Fibroblast of lung (primary cell): ENCODE data around the gene BRAF. TPM values are rescaled to one million over a fixed set of nuclear protein-coding genes. Genes with fewer than 3 reads are reported as not detected.

Experiments used
- DNase-seq, 2 donors: peaks; one replicate each; pipeline versions ENCODE4 v3.0.0 to v3.0.0-alpha.2; 2010; ENCODE audit warnings: low read depth in 2 of 2
- H2AFZ ChIP-seq: 2 replicates; pipeline ENCODE4 v1.5.1; 2012; ENCODE audit warnings: low read length, control low read depth, inconsistent platforms
- H3K27ac ChIP-seq: 2 replicates; pipeline ENCODE4 v1.5.1; 2011; ENCODE audit warnings: low read length, control low read depth; ENCODE audit not compliant: insufficient read depth
- H3K27me3 ChIP-seq: 2 replicates; pipeline ENCODE4 v1.5.1; 2011; ENCODE audit warnings: mild to moderate bottlenecking, low read length; ENCODE audit not compliant: control insufficient read depth, insufficient read depth
- H3K36me3 ChIP-seq: 2 replicates; pipeline ENCODE4 v1.5.1; 2011; ENCODE audit warnings: low read length; ENCODE audit not compliant: control insufficient read depth, insufficient read depth
- H3K4me1 ChIP-seq: 2 replicates; pipeline ENCODE4 v1.5.1; 2011; ENCODE audit warnings: low read length; ENCODE audit not compliant: control insufficient read depth, insufficient read depth; ENCODE audit errors: extremely low read depth
- H3K4me2 ChIP-seq: 2 replicates; pipeline ENCODE4 v1.5.1; 2011; ENCODE audit warnings: low read length, control low read depth; ENCODE audit not compliant: insufficient read depth; ENCODE audit errors: extremely low read depth
- H3K4me3 ChIP-seq, 4 experiments: fragments of 200-600 bp in 1 of 4; sonication (generic) in 1 of 4; replicated peaks in 1 of 4; 2 replicates each; pipeline ENCODE4 v1.5.1; 2011 to 2016; ENCODE audit warnings: low read length in 4 of 4, low read depth in 3 of 4, mild to moderate bottlenecking in 3 of 4, control low read depth in 2 of 4, inconsistent platforms in 1 of 4, mixed read lengths in 1 of 4; ENCODE audit not compliant: insufficient read depth in 1 of 4; ENCODE audit errors: control extremely low read depth in 1 of 4
- H3K79me2 ChIP-seq: 2 replicates; pipeline ENCODE4 v1.5.1; 2012; ENCODE audit warnings: mild to moderate bottlenecking, low read length, inconsistent platforms; ENCODE audit not compliant: control insufficient read depth, insufficient read depth
- H3K9ac ChIP-seq: 2 replicates; pipeline ENCODE4 v1.5.1; 2011; ENCODE audit warnings: mild to moderate bottlenecking, low read length, control low read depth; ENCODE audit not compliant: insufficient read depth
- H3K9me3 ChIP-seq: 2 replicates; pipeline ENCODE4 v1.5.1; 2012; ENCODE audit warnings: low read depth, low read length; ENCODE audit not compliant: control insufficient read depth, insufficient read depth
- H4K20me1 ChIP-seq: 2 replicates; pipeline ENCODE4 v1.5.1; 2011; ENCODE audit warnings: low read length; ENCODE audit not compliant: control insufficient read depth, insufficient read depth; ENCODE audit errors: extremely low read depth
- CTCF ChIP-seq, 2 donors: IDR thresholded peaks in 1 of 2; conservative IDR thresholded peaks in 1 of 2; 1 replicate in 1 of 2; 2 replicates in 1 of 2; pipeline ENCODE4 v1.5.1; 2011 to 2012; ENCODE audit warnings: low read length in 2 of 2, control low read depth in 1 of 2, inconsistent platforms in 1 of 2, low read depth in 1 of 2, mild to moderate bottlenecking in 1 of 2
- EZH2 ChIP-seq: IDR thresholded peaks from 2 replicates; pipeline ENCODE4 v1.5.1; 2012; ENCODE audit warnings: low read length, control low read depth, mild to moderate bottlenecking; ENCODE audit errors: missing control alignments
- polyA plus RNA-seq, 2 donors: library from polyadenylated mRNA; depleted of rRNA in 1 of 2; stranded (reverse) in 1 of 2; unstranded in 1 of 2; fragments of >200 nt; gene quantifications; 2 replicates each; pipeline ENCODE4 v1.2.1, GENCODE V29; 2011 to 2012; ENCODE audit warnings: missing spikeins in 1 of 2
- total RNA-seq: library from RNA; depleted of rRNA; stranded (reverse); fragments of >200 nt; gene quantifications from 2 replicates; pipeline ENCODE4 v1.2.1, GENCODE V29; 2014

The BRAF gene
- total and polyA plus RNA-seq, 2 donors (not counting 1 experiment from before 2014, with no cell fraction given) = 21.1 to 23.1 TPM

- Histone ChIP-seq H4K20me1 (no peaks in the 10 kb centered on the region), H3K27ac (no peak overlapping the region), H3K4me3 (no peak overlapping the region), H3K27me3 (no peaks in the 10 kb centered on the region), H3K9ac (no peak overlapping the region), H3K4me1 (no peaks in the 10 kb centered on the region), H2AFZ (no peak overlapping the region), H3K36me3 (no peaks in the 10 kb centered on the region), H3K9me3 (no peaks in the 10 kb centered on the region), H3K4me2 (no peak overlapping the region), H3K79me2 (no peaks in the 10 kb centered on the region)
- TF ChIP-seq CTCF (conservative IDR thresholded peaks at IDR 0.05 in 1 of 2, IDR thresholded peaks at IDR 0.05 in 1 of 2; ENCODE audit: low read depth in 1 of 2, low read length in 2 of 2) (no peak), EZH2 (no peak)
- no peak for DNase-seq
These were observed 237.8 kb downstream of the BRAF start for GRCh38 chr7:140686921-140687320.

DNA sequence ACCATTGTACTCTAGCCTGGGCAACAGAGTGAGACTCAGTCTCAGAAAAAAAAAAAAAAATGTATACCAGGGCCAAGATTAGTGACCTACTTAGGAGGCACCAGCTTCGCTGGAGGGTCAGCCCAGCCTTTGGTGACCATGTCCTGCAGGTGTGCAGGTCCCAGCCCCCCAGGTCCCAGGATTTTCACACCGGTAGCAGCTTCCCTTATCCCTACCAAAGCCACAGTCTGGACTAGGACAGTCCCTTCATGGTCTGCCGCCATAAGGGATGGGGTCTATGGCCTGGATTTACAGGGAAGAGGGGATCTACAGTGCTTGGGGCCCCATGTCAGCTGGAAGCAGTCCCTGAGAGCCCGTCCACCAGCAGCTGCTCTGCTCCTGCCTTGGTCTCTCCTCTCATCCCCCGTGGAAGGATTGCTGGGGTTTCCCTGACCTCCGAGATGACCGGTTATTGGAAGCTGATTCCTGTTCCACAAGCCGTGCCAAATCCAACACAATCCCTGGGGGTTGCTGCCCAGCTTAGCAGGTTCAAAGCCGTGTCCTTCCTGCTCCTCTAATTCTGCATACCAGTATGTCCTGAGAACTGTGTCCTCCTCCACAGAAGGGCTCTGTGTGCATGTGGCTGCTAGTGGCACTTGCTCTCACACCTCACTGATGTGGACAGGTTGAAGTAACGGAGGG is 239.2 kb downstream of the BRAF start:
- Histone ChIP-seq H3K9ac (no peak overlapping the region), H3K4me2 (no peak overlapping the region), H3K4me1 (no peaks in the 10 kb centered on the region), H3K27ac (no peak overlapping the region), H3K9me3 (no peaks in the 10 kb centered on the region), H3K79me2 (no peaks in the 10 kb centered on the region), H3K36me3 (peaks cover 2% of the 10 kb centered on the region), H3K4me3 (no peak overlapping the region), H4K20me1 (no peaks in the 10 kb centered on the region), H2AFZ (no peak overlapping the region), H3K27me3 (no peaks in the 10 kb centered on the region)
- DNase-seq = no peak
- no peak for TF ChIP-seq EZH2
- TF ChIP-seq CTCF (conservative IDR thresholded peaks at IDR 0.05 in 1 of 2, IDR thresholded peaks at IDR 0.05 in 1 of 2; ENCODE audit: low read depth in 1 of 2, low read length in 2 of 2) = no peak

DNA sequence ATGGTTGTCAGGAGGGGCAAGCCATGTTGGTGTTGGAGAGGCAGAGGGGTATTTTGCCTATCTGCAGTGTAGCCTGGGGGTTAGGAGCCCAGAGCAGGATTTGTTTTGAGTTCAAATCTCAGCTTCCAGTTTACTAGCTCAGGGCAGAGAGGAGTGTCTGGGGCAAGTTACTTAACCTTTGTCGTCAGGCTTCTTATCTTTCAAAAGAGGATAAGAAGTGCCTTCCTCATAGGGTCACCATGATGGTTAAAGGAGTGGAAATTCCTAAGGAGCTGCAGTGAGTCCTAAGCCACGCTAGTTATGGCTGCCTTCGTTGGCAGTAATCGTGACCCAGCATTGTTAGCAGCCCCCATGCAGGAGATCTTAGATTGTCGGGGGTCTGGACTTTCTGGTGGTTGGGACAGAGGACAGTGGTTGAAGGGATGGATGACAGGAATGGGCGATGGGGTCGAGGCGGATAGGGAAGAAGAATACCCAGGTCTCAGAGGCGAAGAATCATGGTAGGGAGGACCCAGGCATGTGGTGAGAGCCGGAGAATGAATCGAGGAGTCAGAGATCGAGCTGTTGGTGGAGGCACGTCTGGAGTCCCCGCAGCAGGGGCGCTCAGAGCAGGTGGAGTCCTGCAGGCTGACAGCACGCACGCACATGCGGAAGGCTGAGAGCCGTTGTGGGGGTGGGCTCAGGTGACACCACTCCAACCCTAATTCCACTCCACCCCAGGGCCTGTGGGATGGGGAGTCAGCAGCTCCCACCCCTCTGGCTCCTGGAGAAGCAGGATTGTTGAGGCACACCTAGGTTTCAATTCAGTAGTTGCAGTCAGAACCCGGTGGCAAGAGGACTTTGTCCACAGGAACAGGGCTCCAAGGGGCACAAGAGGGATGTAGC is 240.4 kb downstream of the BRAF start:
- Histone ChIP-seq H3K4me3 (no peak overlapping the region), H4K20me1 (no peaks in the 10 kb centered on the region), H3K9me3 (no peaks in the 10 kb centered on the region), H3K9ac (no peak overlapping the region), H3K27ac (no peak overlapping the region), H3K27me3 (no peaks in the 10 kb centered on the region), H3K36me3 (peaks cover 2% of the 10 kb centered on the region), H3K4me2 (no peak overlapping the region), H3K79me2 (no peaks in the 10 kb centered on the region), H2AFZ (no peak overlapping the region), H3K4me1 (no peaks in the 10 kb centered on the region)
- TF ChIP-seq CTCF (conservative IDR thresholded peaks at IDR 0.05 in 1 of 2, IDR thresholded peaks at IDR 0.05 in 1 of 2; ENCODE audit: low read depth in 1 of 2, low read length in 2 of 2) (no peak), EZH2 (no peak)
- DNase-seq = no peak
